ENCODE measurements around the gene SLAMF1. TPM values are rescaled to one million over a fixed set of nuclear protein-coding genes. Genes with fewer than 3 reads are reported as not detected.

Gene SLAMF1
- total RNA-seq, 1 donor from 2014 or later, result not detected

DNA sequence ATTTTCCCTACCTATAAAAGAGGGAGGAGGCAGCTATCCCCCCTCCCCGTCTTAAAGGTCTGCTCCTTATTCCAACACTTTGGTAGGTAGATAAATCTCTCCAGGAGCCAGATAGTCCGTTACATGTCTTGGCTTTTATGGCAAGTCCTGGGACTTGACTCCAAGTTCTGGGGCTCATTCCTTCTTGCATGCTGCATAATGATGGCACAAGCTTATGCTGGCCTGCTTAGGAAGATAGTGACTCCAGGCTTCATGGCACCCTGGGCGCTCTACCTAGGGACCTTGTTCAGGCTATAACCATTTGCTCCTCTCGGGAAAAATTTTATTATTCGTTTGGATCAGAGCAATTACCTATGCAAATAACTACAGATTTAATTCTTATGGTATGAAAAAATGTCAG is 3.7 kb downstream of the SLAMF1 start:
- Mint-ChIP-seq H3K36me3 (ENCODE audit: unreplicated experiment) (no peaks in the 10 kb centered on the region), H3K27me3 (ENCODE audit: unreplicated experiment) (no peaks in the 10 kb centered on the region), H3K4me1 (ENCODE audit: unreplicated experiment) (no peaks in the 10 kb centered on the region), H3K9me3 (ENCODE audit: unreplicated experiment) (no peaks in the 10 kb centered on the region), H3K4me3 (ENCODE audit: unreplicated experiment) (no peak overlapping the region), H3K27ac (ENCODE audit: unreplicated experiment) (no peak overlapping the region)
- TF ChIP-seq, protein P1, sequence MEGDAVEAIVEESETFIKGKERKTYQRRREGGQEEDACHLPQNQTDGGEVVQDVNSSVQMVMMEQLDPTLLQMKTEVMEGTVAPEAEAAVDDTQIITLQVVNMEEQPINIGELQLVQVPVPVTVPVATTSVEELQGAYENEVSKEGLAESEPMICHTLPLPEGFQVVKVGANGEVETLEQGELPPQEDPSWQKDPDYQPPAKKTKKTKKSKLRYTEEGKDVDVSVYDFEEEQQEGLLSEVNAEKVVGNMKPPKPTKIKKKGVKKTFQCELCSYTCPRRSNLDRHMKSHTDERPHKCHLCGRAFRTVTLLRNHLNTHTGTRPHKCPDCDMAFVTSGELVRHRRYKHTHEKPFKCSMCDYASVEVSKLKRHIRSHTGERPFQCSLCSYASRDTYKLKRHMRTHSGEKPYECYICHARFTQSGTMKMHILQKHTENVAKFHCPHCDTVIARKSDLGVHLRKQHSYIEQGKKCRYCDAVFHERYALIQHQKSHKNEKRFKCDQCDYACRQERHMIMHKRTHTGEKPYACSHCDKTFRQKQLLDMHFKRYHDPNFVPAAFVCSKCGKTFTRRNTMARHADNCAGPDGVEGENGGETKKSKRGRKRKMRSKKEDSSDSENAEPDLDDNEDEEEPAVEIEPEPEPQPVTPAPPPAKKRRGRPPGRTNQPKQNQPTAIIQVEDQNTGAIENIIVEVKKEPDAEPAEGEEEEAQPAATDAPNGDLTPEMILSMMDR (IDR thresholded peaks at IDR 0.05), result no peak
- DNase-seq (ENCODE audit: extremely low spot score, unreplicated experiment), result no peak

GRCh38 chr1:160642281-160642644 is 4.6 kb downstream of the SLAMF1 start:
- no peaks in the 10 kb centered on the region for H3K27me3 Mint-ChIP-seq (ENCODE audit: unreplicated experiment)

GRCh38 chr1:160641323-160642280 is 5.2 kb downstream of the SLAMF1 start:
- Mint-ChIP-seq H3K4me3 (ENCODE audit: unreplicated experiment) (no peak overlapping the region), H3K27ac (ENCODE audit: unreplicated experiment) (no peak overlapping the region), H3K36me3 (ENCODE audit: unreplicated experiment) (no peaks in the 10 kb centered on the region), H3K9me3 (ENCODE audit: unreplicated experiment) (no peaks in the 10 kb centered on the region), H3K4me1 (ENCODE audit: unreplicated experiment) (no peaks in the 10 kb centered on the region), H3K27me3 (ENCODE audit: unreplicated experiment) (no peaks in the 10 kb centered on the region)
- TF ChIP-seq, protein P1 (IDR thresholded peaks at IDR 0.05), result no peak
- no peak for DNase-seq (ENCODE audit: extremely low spot score, unreplicated experiment)

More at GRCh38 chr1:160642281-160642644, 4.6 kb downstream of the SLAMF1 start:
- H3K36me3 Mint-ChIP-seq (ENCODE audit: unreplicated experiment), result no peaks in the 10 kb centered on the region
- no peak overlapping the region for H3K4me3 Mint-ChIP-seq (ENCODE audit: unreplicated experiment)
- no peaks in the 10 kb centered on the region for H3K9me3 Mint-ChIP-seq (ENCODE audit: unreplicated experiment)
- no peak for DNase-seq (ENCODE audit: extremely low spot score, unreplicated experiment)
- TF ChIP-seq, protein P1 (IDR thresholded peaks at IDR 0.05), result no peak
- no peaks in the 10 kb centered on the region for H3K4me1 Mint-ChIP-seq (ENCODE audit: unreplicated experiment)
- no peak overlapping the region for H3K27ac Mint-ChIP-seq (ENCODE audit: unreplicated experiment)

GRCh38 chr1:160640359-160641123 is 6.3 kb downstream of the SLAMF1 start:
- no peaks in the 10 kb centered on the region for H3K4me1 Mint-ChIP-seq (ENCODE audit: unreplicated experiment)
- H3K27ac Mint-ChIP-seq (ENCODE audit: unreplicated experiment), result no peak overlapping the region
- no peak overlapping the region for H3K4me3 Mint-ChIP-seq (ENCODE audit: unreplicated experiment)
- DNase-seq (ENCODE audit: extremely low spot score, unreplicated experiment), result no peak
- no peaks in the 10 kb centered on the region for H3K36me3 Mint-ChIP-seq (ENCODE audit: unreplicated experiment)
- H3K27me3 Mint-ChIP-seq (ENCODE audit: unreplicated experiment), result no peaks in the 10 kb centered on the region
- H3K9me3 Mint-ChIP-seq (ENCODE audit: unreplicated experiment), result no peaks in the 10 kb centered on the region
- TF ChIP-seq, protein P1 (IDR thresholded peaks at IDR 0.05), result no peak

DNA sequence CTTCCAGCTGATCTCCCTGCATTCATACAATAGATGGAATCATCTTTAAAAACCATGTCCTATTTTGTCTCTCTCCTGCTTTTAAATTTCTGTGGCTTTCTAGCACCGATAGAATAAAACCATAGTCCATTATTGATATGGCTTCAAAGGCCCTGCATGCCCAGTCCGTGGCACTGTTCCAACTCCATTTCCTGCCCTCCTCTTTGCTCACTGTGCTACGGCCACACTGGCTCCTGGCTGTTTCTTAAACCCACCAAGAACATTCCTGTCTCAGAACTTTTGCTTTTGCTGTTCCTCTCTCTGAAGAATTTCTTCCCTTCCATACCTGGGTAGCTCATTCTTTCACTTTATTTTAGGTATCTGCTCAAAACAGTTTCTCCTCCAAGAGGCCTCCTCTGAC is 7.2 kb downstream of the SLAMF1 start:
- TF ChIP-seq, protein P1 (IDR thresholded peaks at IDR 0.05), result no peak
- no peaks in the 10 kb centered on the region for H3K4me1 Mint-ChIP-seq (ENCODE audit: unreplicated experiment)
- no peaks in the 10 kb centered on the region for H3K27me3 Mint-ChIP-seq (ENCODE audit: unreplicated experiment)
- DNase-seq (ENCODE audit: extremely low spot score, unreplicated experiment), result no peak
- no peaks in the 10 kb centered on the region for H3K36me3 Mint-ChIP-seq (ENCODE audit: unreplicated experiment)
- H3K4me3 Mint-ChIP-seq (ENCODE audit: unreplicated experiment), result no peak overlapping the region
- H3K9me3 Mint-ChIP-seq (ENCODE audit: unreplicated experiment), result no peaks in the 10 kb centered on the region
- no peak overlapping the region for H3K27ac Mint-ChIP-seq (ENCODE audit: unreplicated experiment)
